Measurements from ENCODE around the gene TIAM1. TPM values are rescaled to one million over a fixed set of nuclear protein-coding genes. Genes with fewer than 3 reads are reported as not detected.

Gene TIAM1
- total RNA-seq, 2 experiments from 2014 or later, result 15.0 to 25.1 TPM

GRCh38 chr21:31338908-31339368 lies 5.1 kb downstream of the TIAM1 start:
- ChIA-PET POLR2A (interaction anchor here (0.7 to 0.8 kb wide), 2 partner anchors 12 to 220 kb away, joined by 3 to 4 read pairs; no protein-coding TSS in a partner anchor), CTCF (ENCODE audit: unreplicated experiment) (no interaction called here)
- Histone ChIP-seq H3K4me1 (ENCODE audit: insufficient read depth, low read length, poor library complexity, severe bottlenecking) (no peaks in the 10 kb centered on the region), H2AFZ (ENCODE audit: low read length) (no peak overlapping the region), H3K9me2 (ENCODE audit: insufficient read depth, low read length) (no peaks in the 10 kb centered on the region), H4K20me1 (ENCODE audit: insufficient read depth, low read length) (no peaks in the 10 kb centered on the region; the same call in 1 of the 2 replicates), H3K36me3 (ENCODE audit: insufficient read depth, low read length) (no peaks in the 10 kb centered on the region), H3K27ac (ENCODE audit: low read depth, low read length, poor library complexity, severe bottlenecking) (no peak overlapping the region), H3K4me2 (ENCODE audit: low read length) (no peak overlapping the region), H3K9me3 (ENCODE audit: low read length) (no peaks in the 10 kb centered on the region), H3K79me2 (ENCODE audit: insufficient read depth, low read depth, low read length) (no peaks in the 10 kb centered on the region), H3K4me3 (ENCODE audit: low read depth, low read length, poor library complexity, severe bottlenecking) (no peak overlapping the region)
- no peak for TF ChIP-seq EZH2phosphoT487 (IDR thresholded peaks at IDR 0.05; ENCODE audit: borderline replicate concordance, low read depth, low read length)
- no peak for DNase-seq (ENCODE audit: low spot score)
- no TSS peak for BruUV-seq (replicated peaks)
- intact Hi-C loops (cut with micrococcal nuclease; ENCODE audit: unreplicated experiment), result no loop called here

- no peaks in the 10 kb centered on the region for H3K4me1 ChIP-seq (ENCODE audit: insufficient read depth, low read length, poor library complexity, severe bottlenecking)
- no peaks in the 10 kb centered on the region for H3K9me2 ChIP-seq (ENCODE audit: insufficient read depth, low read length)
- ChIA-PET CTCF (ENCODE audit: unreplicated experiment) (no interaction called here), POLR2A (no interaction called here)
- H3K4me2 ChIP-seq (ENCODE audit: low read length), result no peak overlapping the region
- H3K36me3 ChIP-seq (ENCODE audit: insufficient read depth, low read length), result no peaks in the 10 kb centered on the region
- no peak overlapping the region for H2AFZ ChIP-seq (ENCODE audit: low read length)
- no peak overlapping the region for H3K4me3 ChIP-seq (ENCODE audit: low read depth, low read length, poor library complexity, severe bottlenecking)
- H4K20me1 ChIP-seq (ENCODE audit: insufficient read depth, low read length), result no peaks in the 10 kb centered on the region; the same call in 1 of the 2 replicates
- intact Hi-C loops (cut with micrococcal nuclease; ENCODE audit: unreplicated experiment), result no loop called here
- H3K9me3 ChIP-seq (ENCODE audit: low read length), result no peaks in the 10 kb centered on the region
- no peak for DNase-seq (ENCODE audit: low spot score)
- TF ChIP-seq EZH2phosphoT487 (IDR thresholded peaks at IDR 0.05; ENCODE audit: borderline replicate concordance, low read depth, low read length) (no peak), CTCF (conservative IDR thresholded peaks at IDR 0.05; ENCODE audit: low read length) (no peak)
- H3K27ac ChIP-seq (ENCODE audit: low read depth, low read length, poor library complexity, severe bottlenecking), result no peak overlapping the region
- no TSS peak for BruUV-seq (replicated peaks)
- H3K79me2 ChIP-seq (ENCODE audit: insufficient read depth, low read depth, low read length), result no peaks in the 10 kb centered on the region
Observed at GRCh38 chr21:31337996-31338907, 5.8 kb downstream of the TIAM1 start.

GRCh38 chr21:31337086-31337485 lies 7.0 kb downstream of the TIAM1 start:
- no peak overlapping the region for H3K4me2 ChIP-seq (ENCODE audit: low read length)
- no peak for TF ChIP-seq CTCF (conservative IDR thresholded peaks at IDR 0.05; ENCODE audit: low read length)
- no peak for TF ChIP-seq EZH2phosphoT487 (IDR thresholded peaks at IDR 0.05; ENCODE audit: borderline replicate concordance, low read depth, low read length)
- H3K4me1 ChIP-seq (ENCODE audit: insufficient read depth, low read length, poor library complexity, severe bottlenecking), result no peaks in the 10 kb centered on the region
- no peaks in the 10 kb centered on the region for H3K9me2 ChIP-seq (ENCODE audit: insufficient read depth, low read length)
- H3K27ac ChIP-seq (ENCODE audit: low read depth, low read length, poor library complexity, severe bottlenecking), result no peak overlapping the region
- BruUV-seq (replicated peaks), result no TSS peak
- DNase-seq (ENCODE audit: low spot score), result no peak
- ChIA-PET CTCF (ENCODE audit: unreplicated experiment) (no interaction called here), POLR2A (no interaction called here)
- H3K9me3 ChIP-seq (ENCODE audit: low read length), result no peaks in the 10 kb centered on the region
- H4K20me1 ChIP-seq (ENCODE audit: insufficient read depth, low read length), result no peaks in the 10 kb centered on the region
- H3K4me3 ChIP-seq (ENCODE audit: low read depth, low read length, poor library complexity, severe bottlenecking), result no peak overlapping the region
- no peak overlapping the region for H2AFZ ChIP-seq (ENCODE audit: low read length)
- intact Hi-C loops (cut with micrococcal nuclease; ENCODE audit: unreplicated experiment), result no loop called here
- H3K79me2 ChIP-seq (ENCODE audit: insufficient read depth, low read depth, low read length), result no peaks in the 10 kb centered on the region
- H3K36me3 ChIP-seq (ENCODE audit: insufficient read depth, low read length), result no peaks in the 10 kb centered on the region
